Left hindlimb (tissue), 1 donor: ENCODE measurements around the gene DAAM1.

ENCODE experiments used
- DNase-seq: peaks from one replicate; pipeline ENCODE4 v3.0.0-alpha.2; 2018

DAAM1 gene

DNA sequence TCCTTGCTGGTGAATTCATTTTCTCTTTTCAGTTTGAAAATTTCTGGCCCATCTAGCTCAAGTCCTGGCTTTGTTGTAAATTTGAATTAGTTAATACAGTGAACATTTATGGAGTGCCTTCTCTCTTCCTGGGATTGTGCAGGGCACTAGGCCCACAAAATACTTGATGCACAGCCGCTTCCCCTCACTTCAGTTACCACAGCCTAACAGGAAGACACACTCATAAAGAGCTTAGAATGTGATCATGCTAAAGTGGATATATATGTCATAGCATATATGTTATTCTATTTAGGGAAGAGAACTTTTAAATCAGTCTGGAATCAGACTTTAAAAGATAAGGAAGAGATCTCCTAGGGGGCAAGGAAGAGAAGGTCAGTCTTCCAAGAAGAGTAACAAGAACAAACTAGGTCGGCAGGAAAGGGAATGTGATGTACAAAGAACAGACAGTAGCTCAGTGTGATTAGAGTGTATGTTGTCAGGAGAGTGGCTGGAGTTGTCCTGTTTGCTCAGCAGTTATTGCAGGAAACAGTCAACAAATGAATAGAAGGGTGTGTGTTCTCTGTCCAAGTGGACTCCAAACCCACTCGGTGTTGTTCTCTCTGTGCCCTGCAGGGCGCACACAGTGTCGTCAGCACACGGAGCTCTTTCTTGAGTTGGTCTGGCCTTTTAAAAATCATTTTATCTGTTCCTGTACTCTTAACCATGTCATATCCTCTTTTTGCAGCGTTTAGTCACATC lies 74.4 kb downstream of the DAAM1 start:
- no peak for DNase-seq

DNA sequence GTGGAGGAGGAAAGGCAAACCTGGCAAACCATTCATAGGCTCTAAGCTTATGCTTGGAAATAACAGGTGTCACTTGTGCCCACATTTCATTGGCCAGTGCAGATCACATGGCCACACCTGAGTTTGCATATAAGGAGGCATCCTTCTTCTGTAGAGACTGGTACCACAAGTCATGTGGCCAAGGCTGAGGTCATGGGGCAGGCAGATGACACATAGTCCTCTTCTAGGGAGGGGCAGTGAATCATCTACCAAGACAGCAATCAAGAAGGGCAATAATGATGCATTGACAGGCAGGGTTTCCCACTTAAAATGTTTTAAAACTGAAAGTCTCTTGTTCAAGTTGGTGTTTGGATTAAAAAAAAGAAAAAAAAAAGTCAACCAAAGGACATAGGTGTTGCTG lies 77.3 kb downstream of the DAAM1 start:
- DNase-seq, result no peak

DNA sequence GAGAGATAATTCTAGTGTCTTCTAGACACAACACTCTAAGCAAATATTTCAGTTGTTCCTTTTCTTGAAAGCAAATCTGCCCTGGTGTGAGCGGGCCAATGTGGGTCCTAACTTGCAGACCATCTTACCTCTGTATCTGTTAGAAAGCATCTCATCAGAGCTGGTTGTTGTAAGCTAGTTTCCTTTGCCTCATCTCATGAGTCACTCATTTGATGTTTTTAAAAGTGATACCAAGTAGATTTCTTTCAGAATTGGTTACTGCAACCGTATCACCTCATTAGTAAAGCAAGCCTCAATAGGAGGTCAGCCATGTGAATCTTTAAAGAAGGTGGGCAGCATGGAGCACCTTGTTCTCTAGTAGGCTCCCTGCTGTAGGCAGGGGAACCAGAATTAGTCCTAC lies 78.6 kb downstream of the DAAM1 start:
- no peak for DNase-seq

DNA sequence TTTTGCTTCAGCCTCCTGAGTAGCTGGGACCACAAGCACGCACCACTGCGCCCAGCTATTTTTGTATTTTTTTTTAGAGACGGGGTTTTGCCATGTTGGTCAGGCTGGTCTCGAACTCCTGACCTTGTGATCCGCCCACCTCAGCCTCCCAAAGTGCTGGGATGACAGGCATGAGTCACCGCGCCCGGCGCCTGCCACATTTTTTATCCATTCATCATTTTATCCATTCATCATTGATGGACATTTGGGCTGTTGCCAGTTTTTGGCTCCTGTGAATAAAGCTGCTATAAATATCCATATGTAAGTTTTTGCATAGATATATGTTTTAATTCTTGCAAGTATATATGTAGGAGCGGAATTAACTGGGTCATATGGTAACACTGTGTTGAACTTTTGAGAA lies 79.5 kb downstream of the DAAM1 start:
- no peak for DNase-seq

DNA sequence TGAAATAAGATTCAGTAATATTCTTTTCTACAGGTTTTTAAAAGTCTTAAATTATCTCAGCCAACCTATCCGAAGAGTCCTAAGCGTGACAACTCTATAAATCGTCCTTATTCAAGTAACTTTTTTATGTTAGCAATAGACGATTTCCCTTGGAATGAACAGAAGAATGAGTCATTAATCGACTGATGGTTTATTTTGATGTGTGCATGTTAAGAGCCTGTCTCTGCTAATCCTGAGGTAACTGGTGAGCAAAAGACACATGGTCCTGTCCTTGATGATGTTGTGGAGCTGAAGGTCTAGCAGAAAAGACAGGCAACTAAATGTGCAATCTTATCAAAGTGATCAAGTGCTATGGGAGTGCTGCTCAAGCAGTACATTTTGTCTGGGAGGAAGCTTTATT lies 80.4 kb downstream of the DAAM1 start:
- no peak for DNase-seq

DNA sequence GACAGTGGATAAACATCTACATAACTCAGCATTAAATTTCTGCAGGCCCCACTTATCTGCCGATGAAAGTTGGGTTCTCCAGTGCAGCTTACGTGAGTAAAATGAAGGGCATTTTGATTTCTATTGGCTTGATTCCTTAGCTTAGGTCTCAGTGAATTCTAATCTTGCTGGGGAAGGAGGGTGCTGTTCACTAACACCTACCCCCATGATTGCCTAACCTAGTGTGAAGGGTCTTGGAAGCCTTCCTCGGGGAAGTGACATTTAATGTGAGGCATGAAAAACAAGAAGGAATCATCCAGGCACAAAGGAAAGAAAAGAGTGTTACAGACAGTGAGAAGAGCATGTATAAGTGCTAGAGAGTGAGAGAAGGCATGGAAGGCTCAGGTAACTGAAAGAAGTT lies 81.0 kb downstream of the DAAM1 start:
- DNase-seq, result no peak

DNA sequence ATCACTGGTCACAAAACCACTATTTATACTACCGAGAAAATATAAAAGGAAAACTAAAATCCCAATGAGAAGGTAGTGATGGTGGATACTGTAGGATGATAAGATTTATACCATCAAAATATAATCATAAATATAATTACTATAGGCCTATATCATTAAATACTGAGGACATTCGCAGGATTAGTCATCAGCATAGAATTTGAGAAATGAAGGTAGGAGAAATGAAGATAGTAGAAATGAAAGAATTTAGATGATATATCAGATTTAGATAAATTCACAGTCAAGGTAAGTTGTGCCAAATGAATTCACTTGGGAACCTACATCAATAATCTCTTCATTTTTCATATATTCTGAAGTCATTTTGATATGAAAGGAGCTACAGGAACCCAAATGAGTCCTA lies 82.8 kb downstream of the DAAM1 start:
- no peak for DNase-seq

DNA sequence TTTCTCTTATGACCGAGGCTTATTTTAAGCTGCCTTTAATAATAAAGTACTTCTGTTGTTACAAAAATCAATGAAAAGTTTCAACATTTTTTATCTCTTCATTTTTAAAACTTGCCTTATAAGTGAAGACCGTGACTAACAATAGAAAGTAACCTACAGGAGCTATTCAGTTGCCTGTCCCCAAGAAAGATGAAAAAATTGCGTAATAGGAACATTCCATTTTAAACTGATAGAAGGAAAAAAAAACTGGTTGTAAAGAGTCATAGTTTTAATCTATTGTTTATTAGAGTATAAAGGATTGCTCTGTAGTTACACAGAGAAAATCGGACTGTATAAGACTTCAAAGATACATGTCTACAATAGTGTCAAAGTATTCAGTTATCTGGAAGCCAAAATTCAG lies 83.3 kb downstream of the DAAM1 start:
- DNase-seq, result no peak

DNA sequence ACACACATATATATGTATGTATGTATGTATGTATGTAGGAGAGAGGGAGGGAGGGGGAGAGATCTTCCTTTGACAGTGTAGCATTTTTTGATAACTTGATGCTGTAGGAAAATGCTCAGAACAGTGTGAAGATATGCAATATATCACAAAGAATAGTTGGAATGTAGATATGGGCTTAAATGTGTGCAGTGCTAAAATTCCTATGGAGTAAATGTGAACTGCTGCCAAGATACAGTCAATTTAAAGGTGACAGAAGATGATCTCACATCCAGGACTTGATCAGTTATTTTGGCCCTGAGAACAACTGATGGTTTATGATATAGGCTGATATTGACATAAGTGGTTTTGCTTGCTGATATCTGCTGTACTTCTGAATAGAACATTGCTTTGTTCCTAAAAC lies 84.2 kb downstream of the DAAM1 start:
- no peak for DNase-seq

DNA sequence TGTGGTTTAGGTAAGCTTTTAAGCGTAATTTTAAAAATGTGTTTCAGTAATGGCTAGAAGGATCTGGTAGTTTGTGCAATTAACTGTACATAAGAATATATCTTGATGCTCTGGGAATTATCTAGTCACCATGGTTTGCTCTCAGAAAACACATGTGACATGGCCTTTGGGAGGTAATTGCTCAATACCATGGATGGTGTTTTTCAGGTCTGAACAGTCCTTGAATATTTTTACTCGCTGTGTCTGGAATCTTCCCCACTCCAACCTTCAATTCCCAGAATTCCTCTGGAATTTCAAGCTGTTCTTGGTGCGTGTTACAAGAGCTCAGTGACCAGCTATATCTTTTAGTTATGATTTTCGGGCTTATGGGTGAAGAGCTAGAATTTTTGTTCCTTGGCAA lies 85.3 kb downstream of the DAAM1 start:
- DNase-seq, result no peak

DNA sequence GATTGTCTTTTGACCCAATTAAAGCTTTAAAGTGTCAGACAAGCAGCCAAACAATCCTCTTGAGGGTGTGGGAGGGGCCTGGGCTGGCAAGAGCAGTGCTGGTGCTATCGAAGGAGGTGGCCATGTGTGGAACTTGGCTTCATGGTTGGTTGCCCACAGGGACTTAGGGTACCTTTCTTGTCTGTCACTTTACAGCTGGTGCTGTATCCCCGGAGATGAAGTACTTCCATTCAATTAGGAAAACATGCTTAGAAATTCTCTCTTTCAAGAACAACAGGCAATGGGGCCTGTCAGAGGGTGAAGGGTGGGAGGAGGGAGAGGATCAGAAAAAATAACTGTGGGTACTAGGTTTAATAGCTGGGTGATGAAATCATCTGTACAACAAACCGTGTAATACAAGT lies 86.5 kb downstream of the DAAM1 start:
- DNase-seq, result no peak

DNA sequence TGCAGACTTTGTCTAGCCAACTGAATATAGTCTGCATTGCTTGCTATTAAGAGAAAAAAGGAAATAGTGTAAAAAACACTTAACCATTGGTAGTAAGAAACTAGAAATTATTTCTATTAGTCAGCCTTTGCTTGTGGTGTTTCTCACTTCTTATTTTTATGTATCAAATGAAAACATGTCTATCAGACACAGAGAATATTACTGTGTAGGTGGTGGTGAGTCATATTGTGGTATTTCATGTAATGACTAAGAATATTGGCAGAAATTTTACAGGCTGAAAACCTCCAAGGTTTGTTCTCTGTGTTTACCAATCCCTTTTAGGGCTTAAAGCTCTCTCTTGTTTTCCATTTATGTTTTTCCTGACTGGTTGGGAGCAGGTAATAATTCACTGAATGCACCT lies 87.2 kb downstream of the DAAM1 start:
- DNase-seq, result no peak

DNA sequence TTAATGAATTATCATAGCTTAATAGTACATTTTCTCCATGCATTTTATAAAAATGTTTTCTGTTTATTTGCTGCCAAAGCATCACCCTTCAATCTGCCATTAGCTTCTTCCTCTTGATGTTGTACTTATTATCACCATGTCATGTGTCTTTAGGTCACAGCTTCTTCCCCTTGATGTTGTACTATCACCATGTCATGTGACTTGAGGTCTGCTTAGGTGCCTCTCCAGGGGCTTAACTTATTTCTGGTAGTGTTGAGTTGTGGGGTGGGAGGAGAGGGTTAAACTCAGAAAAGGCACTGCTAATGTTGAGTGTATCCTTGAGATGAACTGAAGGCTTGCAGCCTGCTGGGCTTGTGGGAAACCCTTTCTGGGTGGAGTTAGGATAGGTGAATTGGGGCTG lies 87.8 kb downstream of the DAAM1 start:
- DNase-seq, result no peak

DNA sequence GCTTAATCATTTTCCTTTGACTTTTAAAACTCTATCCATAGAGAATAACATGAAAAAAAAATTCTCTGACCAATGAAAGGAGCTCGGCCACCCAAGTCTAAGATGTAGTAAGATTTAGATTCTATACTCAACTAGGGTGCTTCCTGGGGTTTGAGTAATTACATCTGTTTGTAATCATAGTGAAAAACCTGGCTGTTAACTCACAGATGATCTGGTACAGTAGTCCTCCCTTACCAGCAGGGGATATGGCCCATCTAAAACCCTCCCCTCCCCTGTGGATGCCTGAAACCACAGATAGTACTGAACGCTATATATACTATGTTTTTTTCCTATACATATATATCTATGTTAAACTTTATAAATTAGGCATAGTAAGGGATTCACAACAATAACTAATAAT lies 89.2 kb downstream of the DAAM1 start:
- no peak for DNase-seq

DNA sequence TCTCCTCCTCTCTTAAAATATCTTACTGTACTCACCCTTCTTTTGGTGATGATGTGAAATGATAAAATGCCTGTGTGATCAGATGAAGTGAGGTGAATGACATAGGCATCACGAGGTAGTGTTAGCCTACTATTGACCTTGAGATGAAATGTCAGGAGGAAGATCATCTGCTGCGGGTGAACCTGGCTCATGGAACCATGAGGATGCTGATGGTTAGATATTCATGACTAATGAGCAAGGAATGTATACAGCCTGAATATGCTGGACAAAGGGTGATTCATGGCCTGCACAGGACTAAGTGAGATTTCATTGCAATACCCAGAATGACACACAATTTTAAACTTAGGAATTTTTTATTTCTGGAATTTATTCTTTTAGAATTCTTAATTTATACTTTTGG lies 89.6 kb downstream of the DAAM1 start:
- DNase-seq, result no peak

DNA sequence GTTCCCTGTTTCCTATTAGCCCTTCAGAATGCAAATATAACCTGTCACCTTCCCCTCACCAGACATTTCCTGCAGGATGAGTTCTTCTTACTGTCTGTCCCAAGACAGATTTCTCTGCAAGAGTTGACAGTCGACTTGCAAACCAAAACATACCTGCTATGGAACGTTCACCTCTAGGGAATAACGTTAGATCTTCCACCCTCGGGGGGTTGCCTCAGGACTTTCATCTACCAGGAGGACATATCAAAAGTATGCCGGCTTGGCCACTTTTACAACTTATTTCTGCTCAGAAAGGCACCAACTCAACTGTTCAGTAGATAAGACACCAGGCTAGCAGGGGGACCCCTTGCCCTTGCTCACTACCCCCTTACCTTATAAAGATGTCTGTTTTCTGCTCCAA lies 92.5 kb downstream of the DAAM1 start:
- DNase-seq, result no peak

DNA sequence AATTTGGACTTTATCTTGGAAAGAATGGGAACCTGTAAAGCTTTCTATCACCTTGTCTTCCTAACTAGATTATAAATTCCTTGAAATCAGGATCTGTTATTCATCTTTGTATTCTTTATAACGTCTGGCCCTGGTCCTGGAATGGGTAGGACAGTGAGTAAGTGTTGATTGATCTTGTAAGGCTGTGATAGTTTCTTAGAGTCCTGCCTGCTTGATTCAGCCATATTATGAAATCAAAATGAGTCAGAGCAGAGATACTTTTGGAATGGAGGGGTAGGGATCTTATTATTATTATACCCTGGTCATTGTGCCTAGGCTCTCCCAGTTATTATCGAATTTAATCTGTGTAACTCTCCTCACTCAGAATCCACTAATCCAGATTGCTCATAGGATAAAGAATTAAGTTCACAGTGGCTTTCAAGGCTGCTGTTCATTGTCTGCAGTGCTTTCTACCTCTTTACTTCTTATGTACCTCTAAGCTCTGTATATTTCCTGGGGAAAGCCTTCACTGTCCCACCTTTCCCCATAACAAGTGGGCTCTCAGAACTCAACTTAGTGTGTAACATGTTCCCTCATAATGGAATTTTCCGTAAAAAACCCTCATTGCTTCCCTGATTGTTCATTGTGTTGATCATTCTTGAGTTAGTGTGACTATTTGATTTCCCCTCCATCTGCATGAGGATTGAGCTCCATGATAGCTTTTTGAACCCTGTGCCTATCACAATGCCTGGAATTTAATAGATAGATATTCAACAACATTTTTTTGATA lies 93.3 kb downstream of the DAAM1 start:
- DNase-seq, result no peak

DNA sequence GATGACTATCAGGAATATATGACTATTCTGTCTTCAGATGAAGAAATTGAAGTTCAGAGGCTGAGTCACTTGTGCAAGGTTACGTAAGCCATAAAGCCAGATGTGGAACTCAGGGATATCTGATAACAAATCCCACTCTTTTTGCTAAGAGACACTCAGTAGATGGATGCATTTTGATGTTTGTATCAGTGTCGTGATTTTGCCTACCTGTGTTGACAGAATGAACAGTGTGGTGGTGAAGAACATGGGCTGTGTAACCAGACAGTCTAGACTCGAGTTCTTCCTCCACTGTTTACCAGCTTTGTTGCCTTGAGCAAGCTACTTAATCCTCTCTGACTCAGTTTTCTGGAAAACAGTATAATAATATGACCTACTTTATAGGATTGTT lies 93.9 kb downstream of the DAAM1 start:
- DNase-seq, result no peak

DNA sequence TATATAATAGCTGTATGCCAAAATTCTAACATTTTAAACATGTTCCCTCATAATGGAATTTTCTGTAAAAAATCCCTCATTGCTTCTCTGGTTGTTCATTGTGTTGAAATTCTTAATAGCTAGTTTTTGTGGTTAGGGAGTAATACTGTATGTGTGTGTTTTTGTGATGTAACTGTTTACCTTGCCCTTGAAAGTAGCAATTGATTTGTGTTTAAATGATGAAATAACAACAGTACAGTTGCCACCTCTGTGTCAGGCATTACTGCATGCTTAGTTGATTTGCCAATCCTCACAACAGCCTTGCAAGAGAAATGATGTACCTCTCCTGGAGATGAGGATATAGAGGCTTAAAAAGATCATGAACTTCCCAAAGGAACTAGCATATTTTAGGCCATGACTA lies 94.9 kb downstream of the DAAM1 start:
- no peak for DNase-seq

DNA sequence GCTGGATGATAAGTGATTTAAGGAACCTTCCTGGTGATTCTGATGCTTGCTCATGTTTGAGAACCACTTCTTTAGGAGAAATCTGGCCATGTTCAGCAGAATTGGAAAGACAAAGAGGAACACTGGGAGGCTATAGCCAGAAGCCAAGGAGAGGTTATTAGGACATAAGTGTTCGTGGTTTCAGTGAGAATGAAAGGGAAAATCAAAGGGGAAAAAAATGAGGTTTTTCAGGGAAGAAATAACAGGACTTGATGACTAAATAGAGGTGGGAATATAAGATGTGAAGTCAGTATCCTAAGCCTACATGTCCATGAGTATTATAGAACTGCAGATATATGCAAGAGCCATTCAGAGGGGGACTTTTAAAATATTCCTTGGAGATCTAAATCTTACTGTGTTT lies 95.6 kb downstream of the DAAM1 start:
- DNase-seq, result no peak

DNA sequence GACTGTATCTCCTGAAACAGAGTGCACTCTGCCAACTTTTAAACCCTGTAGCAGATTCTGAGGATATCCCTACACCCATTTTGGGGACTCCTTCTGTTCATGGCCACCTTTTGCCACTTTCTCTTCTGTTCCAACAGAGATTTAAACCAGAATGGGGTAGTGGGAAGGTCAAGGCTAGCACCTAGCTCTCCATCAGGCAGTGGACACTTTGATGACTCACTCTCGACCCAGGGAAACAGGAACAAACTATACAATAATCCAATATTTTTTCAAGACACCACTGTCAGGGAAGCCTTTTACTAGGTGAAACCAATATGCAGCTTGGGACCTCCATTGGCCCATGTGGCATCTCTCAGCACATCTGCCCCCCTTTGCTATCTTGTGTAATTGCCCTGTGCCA lies 103.6 kb downstream of the DAAM1 start:
- DNase-seq, result no peak

DNA sequence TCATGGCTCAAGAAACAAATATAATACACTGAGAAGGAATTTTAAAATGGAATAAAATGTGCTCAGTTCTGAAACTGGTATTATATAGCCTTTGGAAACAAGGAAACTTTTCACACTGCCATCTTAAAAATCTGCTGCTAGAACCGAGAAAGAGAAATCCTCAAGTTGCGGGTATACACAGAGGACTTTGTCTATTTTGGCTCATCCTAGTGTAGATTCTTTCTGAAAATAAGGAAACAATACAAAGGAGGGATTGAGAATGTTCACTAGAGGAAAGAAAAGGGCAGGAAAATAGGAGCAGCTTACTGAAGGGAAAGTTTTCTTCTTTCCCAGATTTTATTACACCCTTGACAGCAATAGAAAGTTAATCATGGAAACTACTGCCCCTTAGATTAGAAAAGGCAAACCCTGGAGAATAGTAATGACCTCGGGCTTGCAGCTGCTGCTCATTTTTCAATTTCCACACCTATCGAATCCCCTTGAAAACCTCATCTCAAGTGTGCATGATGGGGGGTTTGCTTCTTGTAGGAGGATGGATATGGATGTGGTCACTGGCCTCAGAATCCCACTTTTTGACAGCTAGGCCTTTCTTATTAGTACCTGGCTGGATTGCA lies 104.6 kb downstream of the DAAM1 start:
- no peak for DNase-seq

DNA sequence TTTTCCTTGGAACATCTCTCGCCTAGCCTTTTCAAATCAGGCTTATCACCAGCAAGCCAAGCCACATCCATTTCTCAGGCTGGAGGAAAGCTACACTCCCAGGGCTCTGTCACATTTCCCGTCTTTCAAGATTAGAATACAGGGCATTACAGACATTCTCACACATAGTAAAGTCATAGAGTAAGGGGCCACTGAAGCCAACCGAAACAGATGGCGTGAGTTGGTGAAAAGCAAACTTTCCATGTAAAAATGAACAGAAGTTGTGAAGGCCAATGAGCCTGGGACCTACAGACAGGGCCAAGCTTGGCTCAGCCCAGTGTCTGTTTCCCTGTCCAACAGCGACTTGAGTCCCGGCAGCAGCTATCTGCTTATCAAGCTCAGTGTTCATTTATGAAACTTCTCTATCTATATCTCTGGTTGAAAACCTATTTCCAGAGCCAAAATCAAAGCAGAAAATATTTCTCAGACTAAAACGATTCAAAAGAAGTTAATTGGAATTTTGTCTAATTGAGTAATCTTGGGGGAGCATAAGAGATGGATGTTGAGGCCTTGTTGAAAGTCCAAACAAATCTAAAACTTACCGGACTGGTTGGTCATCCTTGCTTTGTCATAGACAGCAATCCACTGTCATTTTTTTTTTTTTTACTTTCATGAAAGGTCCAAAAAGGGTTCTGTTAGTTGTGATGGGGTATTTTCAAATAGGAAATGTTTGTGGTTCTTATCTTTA lies 105.6 kb downstream of the DAAM1 start:
- peak; percentile 49 for DNase-seq

DNA sequence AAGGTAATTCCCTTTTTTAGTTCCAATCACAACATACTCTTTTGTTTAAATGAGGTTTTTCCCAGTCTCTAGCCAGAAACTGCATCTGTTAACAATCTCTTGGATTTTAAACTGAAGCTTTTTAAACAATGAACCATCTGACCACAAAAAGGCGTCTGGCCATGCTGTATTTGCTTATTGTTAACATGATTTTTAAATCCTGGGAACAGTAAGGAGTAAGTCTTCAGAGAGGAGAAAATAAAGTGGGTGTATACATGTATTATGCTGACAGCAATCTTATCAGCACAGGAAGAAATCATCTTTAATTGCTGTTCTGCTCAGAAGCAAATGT lies 106.2 kb downstream of the DAAM1 start:
- no peak for DNase-seq
